H9 (cell line): Measurements from ENCODE around the gene IGF2BP2. TPM values are rescaled to one million over a fixed set of nuclear protein-coding genes. Genes with fewer than 3 reads are reported as not detected.

Experiments
- DNase-seq: peaks from one replicate; pipeline ENCODE4 v3.0.0-alpha.2; 2017
- H2AFZ ChIP-seq: one replicate; pipeline ENCODE4 v1.6.1; 2013; ENCODE audit warnings: mild to moderate bottlenecking, low read length, control low read depth, moderate library complexity
- H2AK5ac ChIP-seq: 2 replicates; pipeline ENCODE4 v1.6.1; 2013; ENCODE audit warnings: low read length, control low read depth, mixed read lengths; ENCODE audit not compliant: insufficient read length
- H2BK120ac ChIP-seq: one replicate; pipeline ENCODE4 v1.6.1; 2013; ENCODE audit warnings: low read depth, mild to moderate bottlenecking, low read length, control low read depth, inconsistent platforms; ENCODE audit not compliant: poor library complexity, severe bottlenecking
- H2BK12ac ChIP-seq: 2 replicates; pipeline ENCODE4 v1.6.1; 2013; ENCODE audit warnings: low read length, control low read depth, mixed read lengths, low read depth; ENCODE audit not compliant: insufficient read length
- H2BK15ac ChIP-seq: 2 replicates; pipeline ENCODE4 v1.6.1; 2013; ENCODE audit warnings: low read depth, low read length, control low read depth
- H2BK20ac ChIP-seq: one replicate; pipeline ENCODE4 v1.6.1; 2013; ENCODE audit warnings: low read depth, mild to moderate bottlenecking, low read length, control low read depth, inconsistent platforms; ENCODE audit not compliant: poor library complexity, severe bottlenecking
- H2BK5ac ChIP-seq: 2 replicates; pipeline ENCODE4 v1.6.1; 2013; ENCODE audit warnings: low read length, control low read depth, mixed read lengths; ENCODE audit not compliant: insufficient read length
- H3K14ac ChIP-seq: 2 replicates; pipeline ENCODE4 v1.6.1; 2013; ENCODE audit warnings: low read length, control low read depth; ENCODE audit not compliant: insufficient read depth
- H3K18ac ChIP-seq: 2 replicates; pipeline ENCODE4 v1.6.1; 2013; ENCODE audit warnings: low read depth, mild to moderate bottlenecking, mixed read lengths, low read length, control low read depth; ENCODE audit not compliant: insufficient read length
- H3K23ac ChIP-seq: 2 replicates; pipeline ENCODE4 v1.6.1; 2013; ENCODE audit warnings: low read length, control low read depth, mixed read lengths, low read depth; ENCODE audit not compliant: insufficient read length
- H3K23me2 ChIP-seq: 2 replicates; pipeline ENCODE4 v1.6.1; 2013; ENCODE audit warnings: low read depth, mild to moderate bottlenecking, mixed read lengths, low read length, control low read depth; ENCODE audit not compliant: insufficient read length, poor library complexity, severe bottlenecking
- H3K27ac ChIP-seq: 2 replicates; pipeline ENCODE4 v1.5.1; 2013; ENCODE audit warnings: low read length, control low read depth, mixed read lengths, low read depth; ENCODE audit not compliant: insufficient read length
- H3K27me3 ChIP-seq: 2 replicates; pipeline ENCODE4 v1.6.1; 2013; ENCODE audit warnings: low read length, control low read depth, inconsistent platforms; ENCODE audit not compliant: insufficient read depth
- H3K4ac ChIP-seq: 2 replicates; pipeline ENCODE4 v1.6.1; 2013; ENCODE audit warnings: low read depth, mild to moderate bottlenecking, control low read depth, inconsistent platforms, low read length, moderate library complexity
- H3K4me1 ChIP-seq: 2 replicates; pipeline ENCODE4 v1.6.1; 2013; ENCODE audit warnings: low read length, control low read depth, inconsistent platforms; ENCODE audit not compliant: insufficient read depth
- H3K4me2 ChIP-seq: 2 replicates; pipeline ENCODE4 v1.6.1; 2013; ENCODE audit warnings: low read length, control low read depth, mixed read lengths; ENCODE audit not compliant: insufficient read length, insufficient read depth
- H3K56ac ChIP-seq: 2 replicates; pipeline ENCODE4 v1.6.1; 2013; ENCODE audit warnings: low read depth, mild to moderate bottlenecking, mixed read lengths, low read length, control low read depth; ENCODE audit not compliant: insufficient read length
- H3K79me1 ChIP-seq: 2 replicates; pipeline ENCODE4 v1.6.1; 2013; ENCODE audit warnings: low read depth, mild to moderate bottlenecking, moderate library complexity, low read length, control low read depth, inconsistent platforms; ENCODE audit not compliant: insufficient read depth, poor library complexity, severe bottlenecking
- H3K79me2 ChIP-seq: 2 replicates; pipeline ENCODE4 v1.6.1; 2013; ENCODE audit warnings: low read length, control low read depth, inconsistent platforms; ENCODE audit not compliant: insufficient read depth
- H3K9ac ChIP-seq: 2 replicates; pipeline ENCODE4 v1.6.1; 2013; ENCODE audit warnings: low read length, control low read depth, mixed read lengths; ENCODE audit not compliant: insufficient read length; ENCODE audit errors: extremely low read depth
- H3K9me3 ChIP-seq: one replicate; pipeline ENCODE4 v1.6.1; 2013; ENCODE audit warnings: low read depth, low read length, inconsistent platforms; ENCODE audit not compliant: control insufficient read depth
- H3T11ph ChIP-seq: one replicate; pipeline ENCODE4 v1.6.1; 2013; ENCODE audit warnings: mild to moderate bottlenecking, low read length, control low read depth, inconsistent platforms
- H4K20me1 ChIP-seq: one replicate; pipeline ENCODE4 v1.6.1; 2013; ENCODE audit not compliant: control insufficient read depth, insufficient read length, insufficient read depth
- H4K5ac ChIP-seq: 2 replicates; pipeline ENCODE4 v1.6.1; 2013; ENCODE audit warnings: low read depth, mild to moderate bottlenecking, mixed read lengths, low read length, control low read depth; ENCODE audit not compliant: insufficient read length
- H4K8ac ChIP-seq: replicated peaks from 2 replicates; pipeline ENCODE4 v1.6.1; 2013; ENCODE audit warnings: low read length, control low read depth, mixed read lengths, low read depth; ENCODE audit not compliant: insufficient read length
- H4K91ac ChIP-seq: 2 replicates; pipeline ENCODE4 v1.6.1; 2013; ENCODE audit warnings: low read depth, mild to moderate bottlenecking, moderate library complexity, mixed read lengths, low read length, control low read depth; ENCODE audit not compliant: insufficient read length
- H3K27ac Mint-ChIP-seq, 3 experiments: 2 replicates in 2 of 3; 3 replicates in 1 of 3; pipeline ENCODE4 v1.8.0; 2020 to 2021; ENCODE audit warnings: mixed read lengths in 3 of 3, mild to moderate bottlenecking in 1 of 3, moderate library complexity in 1 of 3
- H3K27me3 Mint-ChIP-seq: 2 replicates; pipeline ENCODE4 v1.8.0; 2021; ENCODE audit warnings: low read depth, mild to moderate bottlenecking, moderate library complexity, mixed read lengths
- H3K36me3 Mint-ChIP-seq, 3 experiments: 2 replicates in 2 of 3; 3 replicates in 1 of 3; pipeline ENCODE4 v1.8.0; 2020 to 2021; ENCODE audit warnings: low read depth in 3 of 3, mixed read lengths in 3 of 3; ENCODE audit not compliant: insufficient read depth in 1 of 3
- H3K4me1 Mint-ChIP-seq, 2 experiments: 2 replicates each; pipeline ENCODE4 v1.8.0; 2020; ENCODE audit warnings: mixed read lengths in 2 of 2
- H3K4me3 Mint-ChIP-seq, 2 experiments: 2 replicates in 1 of 2; 3 replicates in 1 of 2; pipeline ENCODE4 v1.8.0; 2020 to 2021; ENCODE audit warnings: mild to moderate bottlenecking in 2 of 2, mixed read lengths in 2 of 2, moderate library complexity in 1 of 2
- H3K9me3 Mint-ChIP-seq, 2 experiments: 2 replicates in 1 of 2; 3 replicates in 1 of 2; pipeline ENCODE4 v1.8.0; 2020; ENCODE audit warnings: mild to moderate bottlenecking in 2 of 2, mixed read lengths in 2 of 2, moderate library complexity in 1 of 2
- CTCF ChIP-seq: fragments of 200-600 bp; sonication (generic); conservative IDR thresholded peaks from 3 replicates; pipeline ENCODE4 v1.8.0; 2021; ENCODE audit warnings: antibody characterized with exemption, mild to moderate bottlenecking
- WGBS: extraction: QIAGEN DNeasy Blood & Tissue Kit; methylation state at CpG from one replicate; pipeline ENCODE4 v1.1.7; 2013; ENCODE audit warnings: missing lambda C conversion rate, low lambda C conversion rate, mixed read lengths; ENCODE audit not compliant: insufficient read length; ENCODE audit errors: extremely low coverage; 5-methylcytosine and 5-hydroxymethylcytosine counted together
- total RNA-seq: library from RNA; stranded (reverse); gene quantifications from 2 replicates; pipeline ENCODE4 v1.2.1, GENCODE V29; 2021

IGF2BP2 gene
- total RNA-seq, 1 experiment from 2014 or later: 130 TPM

GRCh38 chr3:185737020-185737419, 87.8 kb downstream of the IGF2BP2 start:
- Mint-ChIP-seq H3K4me3 (no peak overlapping the region), H3K27ac (no peak overlapping the region), H3K4me1 (peaks cover 46% of the 10 kb centered on the region in 2 experiments), H3K36me3 (no peaks in the 10 kb centered on the region), H3K27me3 (no peaks in the 10 kb centered on the region), H3K9me3 (no peaks in the 10 kb centered on the region)
- no CpG with 5 or more reads among the region's 3 CpGs for WGBS
- Histone ChIP-seq H4K5ac (no peak overlapping the region), H3K4ac (no peak overlapping the region), H3K23me2 (no peaks in the 10 kb centered on the region), H2BK5ac (no peak overlapping the region), H3K79me2 (peaks cover 8% of the 10 kb centered on the region; the same call in 1 of the 2 replicates), H2BK20ac (no peak overlapping the region), H3K4me1 (peaks cover 6% of the 10 kb centered on the region; the same call in 1 of the 2 replicates), H3K27ac (no peak overlapping the region), H2BK12ac (no peak overlapping the region), H3K4me2 (no peak overlapping the region), H3K18ac (no peak overlapping the region), H3K9ac (no peak overlapping the region), H3K9me3 (no peaks in the 10 kb centered on the region), H3K27me3 (no peaks in the 10 kb centered on the region), H3K14ac (no peak overlapping the region), H2AK5ac (no peak overlapping the region), H3K56ac (no peak overlapping the region), H3T11ph (no peak overlapping the region), H4K91ac (no peak overlapping the region), H3K23ac (no peak overlapping the region), H4K20me1 (no peaks in the 10 kb centered on the region), H3K79me1 (peaks cover 3% of the 10 kb centered on the region), H2BK15ac (no peak overlapping the region), H2AFZ (no peak overlapping the region), H2BK120ac (no peak overlapping the region), H4K8ac (no peak overlapping the region)
- no peak for DNase-seq
- no peak for TF ChIP-seq CTCF
